ENCODE data around the gene AADACL3. TPM values are rescaled to one million over a fixed set of nuclear protein-coding genes. Genes with fewer than 3 reads are reported as not detected.

The AADACL3 gene
- total and polyA plus RNA-seq, 2 of the 8 experiments (the other 6 are each of a cell fraction or from before 2014, with no cell fraction given), result 0.33 to 2.3 TPM

DNA sequence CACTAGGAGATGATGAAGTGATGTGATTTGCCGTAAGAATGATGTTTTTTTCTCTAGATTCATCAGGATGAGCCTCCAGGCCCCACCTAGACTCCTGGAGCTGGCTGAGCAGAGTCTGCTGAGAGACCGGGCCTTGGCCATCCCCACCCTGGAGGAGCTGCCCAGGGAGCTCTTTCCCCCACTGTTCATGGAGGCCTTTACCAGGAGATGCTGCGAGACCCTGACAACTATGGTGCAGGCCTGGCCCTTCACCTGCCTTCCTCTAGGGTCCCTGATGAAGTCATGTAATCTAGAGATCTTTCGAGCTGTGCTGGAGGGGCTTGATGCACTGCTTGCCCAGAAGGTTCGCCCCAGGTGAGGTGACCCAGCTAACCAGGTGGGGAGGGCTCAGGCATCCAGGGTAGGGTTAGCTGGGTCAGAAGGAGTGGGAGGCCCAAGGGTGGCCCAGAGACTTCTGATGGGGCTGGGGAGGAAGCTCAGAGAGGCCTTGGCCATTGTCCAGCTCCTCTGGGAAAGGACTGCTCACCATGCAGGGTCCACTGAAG is 59.0 kb downstream of the AADACL3 start:
- H4K8ac ChIP-seq (ENCODE audit: extremely low read depth, insufficient read depth, low read length), result no peak overlapping the region
- WGBS, 2 experiments (ENCODE audit: extremely low coverage in 1 of 2, insufficient coverage in 1 of 2, insufficient read length in 1 of 2, insufficient replicate concordance in 2 of 2, low coverage in 1 of 2, low lambda C conversion rate in 2 of 2, missing lambda C conversion rate in 1 of 2), result 83% methylated on average over 5 of the region's 5 CpGs; no CpG with 5 or more reads in 1 of the 2 experiments
- no peaks in the 10 kb centered on the region for H3K23me2 ChIP-seq (ENCODE audit: low read depth, low read length)
- H3K9me3 ChIP-seq (ENCODE audit: insufficient read depth in 2 of 2, low read depth in 1 of 2, low read length in 1 of 2), result no peaks in the 10 kb centered on the region
- no peak overlapping the region for H2BK5ac ChIP-seq (ENCODE audit: low read depth, low read length)
- no peak overlapping the region for H3K4me2 ChIP-seq (ENCODE audit: insufficient read depth in 1 of 2, low read depth in 2 of 2, low read length in 2 of 2)
- H3K9ac ChIP-seq (replicated peaks in 1 of 4; ENCODE audit: extremely low read depth in 1 of 4, low read depth in 3 of 4, low read length in 3 of 4), result no peak overlapping the region
- no peaks in the 10 kb centered on the region for H3K27me3 ChIP-seq (replicated peaks in 1 of 4; ENCODE audit: control insufficient read depth in 3 of 4, extremely low read depth in 1 of 4, insufficient read depth in 3 of 4, low read length in 3 of 4)
- H2BK12ac ChIP-seq (ENCODE audit: low read depth, low read length), result no peak overlapping the region
- H3K14ac ChIP-seq (ENCODE audit: insufficient read length), result no peak overlapping the region
- H4K91ac ChIP-seq (replicated peaks; ENCODE audit: insufficient read length, low read length), result no peak overlapping the region
- no peaks in the 10 kb centered on the region for H4K20me1 ChIP-seq (replicated peaks in 1 of 2; ENCODE audit: control insufficient read depth in 1 of 2, insufficient read depth in 2 of 2, low read length in 2 of 2)
- no peak overlapping the region for H2AFZ ChIP-seq (ENCODE audit: low read length)
- no peak overlapping the region for H3K56ac ChIP-seq (replicated peaks; ENCODE audit: insufficient read length, low read depth, low read length)
- no peak overlapping the region for H3K27ac ChIP-seq (ENCODE audit: low read depth, low read length)
- no peak overlapping the region for H2BK20ac ChIP-seq (ENCODE audit: low read length)
- TF ChIP-seq TAF1 (IDR thresholded peaks at IDR 0.05; ENCODE audit: low read depth, low read length) (no peak), BACH1 (IDR thresholded peaks at IDR 0.05; ENCODE audit: low read length) (no peak), RXRA (IDR thresholded peaks at IDR 0.05; ENCODE audit: insufficient read depth, low read depth, low read length) (no peak), CTBP2 (IDR thresholded peaks at IDR 0.05; ENCODE audit: borderline replicate concordance, insufficient read depth, insufficient read length, low read length) (no peak), TCF12 (IDR thresholded peaks at IDR 0.05; ENCODE audit: low read depth, low read length) (no peak), EGR1 (IDR thresholded peaks at IDR 0.05; ENCODE audit: borderline replicate concordance, low read depth, low read length) (no peak), RFX5 (IDR thresholded peaks at IDR 0.05; ENCODE audit: borderline replicate concordance, low read depth, low read length) (no peak), TBP (IDR thresholded peaks at IDR 0.05; ENCODE audit: low read depth, low read length) (no peak), CHD1 (IDR thresholded peaks at IDR 0.05; ENCODE audit: low read depth, low read length) (no peak), RBBP5 (IDR thresholded peaks at IDR 0.05; ENCODE audit: borderline replicate concordance, low read depth, low read length) (no peak)
- TF ChIP-seq, protein P1, sequence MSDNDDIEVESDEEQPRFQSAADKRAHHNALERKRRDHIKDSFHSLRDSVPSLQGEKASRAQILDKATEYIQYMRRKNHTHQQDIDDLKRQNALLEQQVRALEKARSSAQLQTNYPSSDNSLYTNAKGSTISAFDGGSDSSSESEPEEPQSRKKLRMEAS (IDR thresholded peaks at IDR 0.05), result no peak
- no peaks in the 10 kb centered on the region for H3K79me1 ChIP-seq (ENCODE audit: low read depth, low read length)
- H2BK15ac ChIP-seq (ENCODE audit: low read length), result no peak overlapping the region
- H3K79me2 ChIP-seq (ENCODE audit: control insufficient read depth in 1 of 2, insufficient read depth in 2 of 2, low read length in 2 of 2), result no peaks in the 10 kb centered on the region
- H2BK120ac ChIP-seq (replicated peaks; ENCODE audit: low read depth, low read length), result no peak overlapping the region
- ChIA-PET POLR2A (ENCODE audit: partially characterized antibody) (no interaction called here), CTCF (ENCODE audit: partially characterized antibody) (interaction anchor here (1.0 to 1.8 kb wide), 4 partner anchors 9 to 116 kb away, joined by 3 to 5 read pairs (median 4); no protein-coding TSS in a partner anchor)
- DNase-seq (ENCODE audit: low read depth in 1 of 2, low spot score in 2 of 2), result no peak
- FAIRE-seq, result no peak
- no peak overlapping the region for H3K4me3 ChIP-seq (ENCODE audit: extremely low read depth in 1 of 4, insufficient read depth in 2 of 4, low read depth in 3 of 4, low read length in 4 of 4)
- H3K4ac ChIP-seq (replicated peaks; ENCODE audit: insufficient read length, low read depth, low read length), result no peak overlapping the region
- H3K36me3 ChIP-seq (ENCODE audit: control insufficient read depth in 2 of 4, insufficient read depth in 4 of 4, low read length in 3 of 4), result no peaks in the 10 kb centered on the region; a peak in 1 of 8 replicates
- no peak overlapping the region for H4K5ac ChIP-seq (ENCODE audit: insufficient read length, low read depth, low read length)
- H3K23ac ChIP-seq (ENCODE audit: insufficient read length), result no peak overlapping the region
- no peak overlapping the region for H3K18ac ChIP-seq (ENCODE audit: extremely low read depth, low read length)
- no peaks in the 10 kb centered on the region for H3K4me1 ChIP-seq (replicated peaks in 1 of 4; ENCODE audit: control insufficient read depth in 3 of 4, insufficient read depth in 4 of 4, low read length in 3 of 4)
- H2AK5ac ChIP-seq (ENCODE audit: low read depth, low read length), result no peak overlapping the region
